Thoracic aorta (tissue), 2 donors: ENCODE data around the gene DUT. TPM values are rescaled to one million over a fixed set of nuclear protein-coding genes. Genes with fewer than 3 reads are reported as not detected.

Experiments used
- ATAC-seq: fragments of 150-250 bp; one replicate; pipeline ENCODE4 v1.8.0; 2017; ENCODE audit warnings: low read depth; ENCODE audit not compliant: insufficient number of reproducible peaks, low FRiP score
- DNase-seq: peaks from one replicate; pipeline ENCODE4 v3.0.0-alpha.2; 2020; ENCODE audit warnings: low spot score
- H3K27ac ChIP-seq, 2 donors: fragments of 200-600 bp; sonication (generic); 1 replicate in 1 of 2; 2 replicates in 1 of 2; pipeline ENCODE4 v1.5.1; 2016; ENCODE audit warnings: mild to moderate bottlenecking in 2 of 2, moderate library complexity in 2 of 2
- H3K27me3 ChIP-seq: fragments of 200-600 bp; sonication (generic); replicated peaks from 2 replicates; pipeline ENCODE4 v1.6.0; 2016; ENCODE audit warnings: mild to moderate bottlenecking; ENCODE audit not compliant: insufficient read depth
- H3K36me3 ChIP-seq: fragments of 200-600 bp; sonication (generic); one replicate; pipeline ENCODE4 v1.5.1; 2016
- H3K4me1 ChIP-seq, 2 donors: fragments of 200-600 bp; sonication (generic); 1 replicate in 1 of 2; 2 replicates in 1 of 2; pipeline versions ENCODE4 v1.5.1 to v1.6.0; 2016; ENCODE audit warnings: low read depth in 2 of 2, mild to moderate bottlenecking in 1 of 2; ENCODE audit not compliant: control insufficient read depth in 1 of 2
- H3K4me3 ChIP-seq: fragments of 200-600 bp; sonication (generic); 2 replicates; pipeline ENCODE4 v1.5.1; 2016; ENCODE audit warnings: mild to moderate bottlenecking
- H3K9me3 ChIP-seq: fragments of 200-600 bp; sonication (generic); 2 replicates; pipeline ENCODE4 v1.5.1; 2016
- CTCF ChIP-seq: fragments of 200-600 bp; sonication (generic); IDR thresholded peaks from one replicate; pipeline ENCODE4 v1.5.1; 2019; ENCODE audit warnings: antibody characterized with exemption
- total RNA-seq, 2 donors: library from RNA; depleted of rRNA; stranded (reverse); fragments of >200 nt; gene quantifications; one replicate each; pipeline versions ENCODE4 v1.1.0 to v1.2.3, GENCODE V29; 2016

DUT gene
- total RNA-seq, 2 donors from 2014 or later = 50.7 to 106 TPM

- no peak for TF ChIP-seq CTCF
- ATAC-seq = no peak
- no peaks in the 10 kb centered on the region for H3K27me3 ChIP-seq
- H3K4me1 ChIP-seq = no peaks in the 10 kb centered on the region
- H3K27ac ChIP-seq = no peak overlapping the region
- H3K4me3 ChIP-seq = no peak overlapping the region
- no peaks in the 10 kb centered on the region for H3K36me3 ChIP-seq
- no peak for DNase-seq
- no peaks in the 10 kb centered on the region for H3K9me3 ChIP-seq
Observed at GRCh38 chr15:48313216-48313615, 18.0 kb upstream of the DUT start.

DNA sequence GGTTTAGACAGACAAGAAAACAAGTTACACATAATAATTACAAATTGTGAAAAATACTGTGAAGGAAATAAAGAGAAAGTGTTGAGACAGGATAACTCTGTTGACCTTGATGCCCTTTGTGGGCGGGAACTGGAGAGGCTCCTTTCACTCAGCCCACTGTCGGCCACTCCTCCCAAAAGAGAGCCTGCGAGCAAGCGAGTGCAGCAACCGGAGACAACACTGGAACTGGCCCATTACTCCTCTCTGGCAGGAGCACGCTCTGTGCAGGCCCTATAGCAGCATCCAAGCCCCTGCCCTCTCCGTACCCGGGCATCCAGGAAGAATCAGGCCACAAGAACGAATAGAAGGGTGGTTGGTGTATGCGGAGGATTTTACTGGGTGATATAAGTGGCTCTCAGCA is 16.2 kb upstream of the DUT start:
- ATAC-seq = no peak
- no peaks in the 10 kb centered on the region for H3K36me3 ChIP-seq
- H3K9me3 ChIP-seq = no peaks in the 10 kb centered on the region
- H3K27me3 ChIP-seq = no peaks in the 10 kb centered on the region
- no peak for DNase-seq
- H3K4me3 ChIP-seq = no peak overlapping the region
- no peaks in the 10 kb centered on the region for H3K4me1 ChIP-seq
- no peak for TF ChIP-seq CTCF
- H3K27ac ChIP-seq = no peak overlapping the region

DNA sequence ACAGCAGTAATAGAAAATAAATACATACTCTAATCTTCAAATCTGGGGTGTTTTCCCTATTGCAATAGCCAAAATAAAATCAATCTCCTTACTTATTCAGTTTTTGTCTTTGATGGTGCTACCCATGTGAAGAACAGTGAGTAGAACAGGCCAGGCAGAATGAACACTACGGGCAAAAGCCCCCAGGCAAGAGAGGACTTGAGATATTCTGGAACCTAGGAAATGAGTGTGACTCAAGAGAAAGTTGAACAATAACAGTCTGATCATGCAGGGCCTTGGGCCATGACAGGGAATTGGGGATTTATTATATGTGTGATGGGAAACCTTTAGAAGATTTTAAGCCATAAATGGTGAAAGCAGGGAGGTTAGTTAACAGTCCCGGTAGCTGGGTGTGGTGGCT is 14.0 kb upstream of the DUT start:
- Histone ChIP-seq H3K36me3 (no peaks in the 10 kb centered on the region), H3K4me3 (no peak overlapping the region), H3K27ac (no peak overlapping the region), H3K4me1 (no peaks in the 10 kb centered on the region), H3K27me3 (no peaks in the 10 kb centered on the region), H3K9me3 (no peaks in the 10 kb centered on the region)
- DNase-seq (no peak), ATAC-seq (no peak)
- no peak for TF ChIP-seq CTCF

GRCh38 chr15:48318131-48318530 is 13.1 kb upstream of the DUT start:
- no peaks in the 10 kb centered on the region for H3K36me3 ChIP-seq
- TF ChIP-seq CTCF = no peak
- ATAC-seq = no peak
- H3K4me1 ChIP-seq = no peaks in the 10 kb centered on the region
- H3K4me3 ChIP-seq = no peak overlapping the region
- no peaks in the 10 kb centered on the region for H3K27me3 ChIP-seq
- H3K27ac ChIP-seq = no peak overlapping the region
- no peak for DNase-seq
- H3K9me3 ChIP-seq = no peaks in the 10 kb centered on the region

GRCh38 chr15:48323294-48323693 is 7.9 kb upstream of the DUT start:
- Histone ChIP-seq H3K27me3 (no peaks in the 10 kb centered on the region), H3K4me1 (no peaks in the 10 kb centered on the region), H3K27ac (no peak overlapping the region), H3K4me3 (no peak overlapping the region), H3K36me3 (no peaks in the 10 kb centered on the region), H3K9me3 (no peaks in the 10 kb centered on the region)
- no peak for TF ChIP-seq CTCF
- no peak for DNase-seq
- no peak for ATAC-seq
